ENCODE measurements around the gene PRICKLE2. TPM values are rescaled to one million over a fixed set of nuclear protein-coding genes. Genes with fewer than 3 reads are reported as not detected.

Gene PRICKLE2
- total RNA-seq, 1 donor from 2014 or later, result 56.1 TPM

DNA sequence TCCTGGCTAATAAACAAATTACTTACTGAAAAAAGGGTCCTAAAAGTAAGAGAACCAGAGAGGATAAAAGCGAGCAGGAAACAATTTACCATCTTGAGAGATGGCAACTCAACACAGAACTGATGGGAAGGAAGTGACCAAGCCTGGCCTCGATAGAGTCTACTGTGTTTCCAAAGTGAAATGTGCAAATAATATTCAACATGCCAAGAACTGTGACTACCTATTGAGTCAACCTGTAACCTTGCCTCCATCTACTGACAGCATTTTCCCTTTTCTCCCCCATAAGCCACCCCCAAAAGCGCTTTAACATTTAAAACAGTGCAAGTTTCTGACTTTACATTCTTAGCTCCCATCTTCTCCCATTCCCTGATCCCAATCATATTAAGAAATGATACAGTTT, 126.6 kb downstream of the PRICKLE2 start:
- DNase-seq (ENCODE audit: low read depth), result no peak

DNA sequence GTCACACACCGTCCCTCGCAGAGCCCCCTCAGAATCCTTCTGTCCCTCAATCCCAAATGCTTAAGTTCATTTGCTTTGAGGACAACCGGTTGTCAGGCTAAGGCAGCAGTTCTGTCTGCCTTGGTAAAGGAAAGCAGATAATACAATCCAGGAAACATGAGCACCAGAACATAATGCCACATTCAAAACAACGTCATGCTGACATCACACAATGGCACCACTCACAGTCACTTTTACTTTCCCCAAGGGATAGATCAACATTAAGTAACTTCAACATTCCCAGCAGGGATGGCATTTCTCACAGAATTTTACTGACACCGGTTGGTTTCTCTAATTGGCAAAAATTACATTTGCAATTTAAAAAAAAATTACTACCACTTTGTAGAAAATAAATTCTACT, 127.3 kb downstream of the PRICKLE2 start:
- DNase-seq (ENCODE audit: low read depth), result no peak

DNA sequence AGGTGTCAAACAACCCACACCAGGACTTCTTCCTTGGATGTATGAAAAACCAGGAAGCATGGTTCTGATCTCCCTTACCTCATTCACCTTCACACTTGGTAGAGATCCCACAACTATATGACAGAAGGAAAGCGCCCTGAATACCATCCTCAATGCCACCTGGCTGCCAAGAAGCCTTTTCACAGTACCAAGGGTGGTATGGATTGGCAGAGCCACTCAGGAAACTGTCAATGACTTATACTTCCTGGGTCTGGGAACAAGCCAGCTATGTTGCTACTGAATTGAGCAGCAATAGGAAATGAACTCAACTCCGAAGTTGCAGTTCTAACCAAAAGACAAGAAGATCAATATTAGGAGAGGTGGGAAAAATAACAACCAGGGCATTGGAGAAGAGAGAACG, 129.5 kb downstream of the PRICKLE2 start:
- no peak for DNase-seq (ENCODE audit: low read depth)

DNA sequence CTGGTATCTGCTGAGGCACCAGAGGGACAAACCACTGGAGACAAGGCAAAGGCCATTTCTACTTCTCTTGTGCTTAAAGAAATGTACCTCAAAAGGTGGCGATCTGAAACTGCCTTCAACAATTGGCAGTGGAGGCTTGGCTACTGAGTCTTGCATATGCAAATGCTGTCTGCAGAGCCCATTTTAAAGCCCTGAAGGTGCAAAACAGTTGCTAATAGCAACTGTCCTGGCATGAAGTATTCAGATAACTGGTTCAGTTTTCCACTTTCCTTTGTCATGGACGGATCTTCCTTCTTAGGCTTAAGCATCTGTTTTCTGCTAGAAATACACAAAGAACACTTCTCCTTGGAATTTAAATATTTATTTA, 130.6 kb downstream of the PRICKLE2 start:
- DNase-seq (ENCODE audit: low read depth), result no peak

DNA sequence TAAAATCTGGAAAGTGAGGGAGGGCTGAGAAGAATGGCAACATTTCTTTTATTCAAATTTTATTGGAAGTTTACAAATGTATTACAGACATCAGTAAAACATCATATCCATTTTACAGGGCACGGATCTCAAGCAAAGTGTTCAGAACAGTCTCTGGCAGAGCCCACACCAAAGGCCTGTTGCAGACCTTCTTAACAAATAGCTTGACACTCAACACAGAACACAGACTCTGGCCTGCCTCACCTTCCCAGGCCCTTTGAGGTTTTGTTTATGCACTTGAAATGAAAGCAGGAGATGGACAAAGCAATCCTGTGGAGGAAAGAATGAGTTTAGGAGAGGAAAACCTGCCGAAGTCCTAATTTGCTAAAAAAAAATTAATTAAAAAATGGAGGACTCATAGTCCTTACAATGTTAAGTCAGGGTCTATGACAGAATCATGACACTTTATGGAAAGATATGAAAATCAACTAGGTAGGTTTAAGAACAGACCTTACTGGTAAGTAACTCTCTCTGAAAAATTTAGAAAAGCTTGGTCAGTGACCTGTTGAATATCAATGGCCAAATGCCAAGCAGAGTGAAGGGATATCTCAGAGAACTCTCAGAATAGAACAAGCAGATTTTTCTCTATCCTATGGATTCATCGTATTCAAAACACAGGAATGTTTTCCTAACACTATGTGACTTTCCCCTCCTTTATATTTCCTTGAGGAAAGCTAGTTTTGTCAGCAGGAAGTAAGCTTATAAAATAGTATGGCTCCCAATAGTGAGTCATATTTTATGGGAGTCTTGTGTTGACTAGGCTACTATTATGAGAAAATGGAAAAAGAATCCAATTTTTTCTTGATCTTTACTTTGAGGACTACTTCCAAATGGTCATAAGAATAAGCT, 131.2 kb downstream of the PRICKLE2 start:
- peak; percentile 43 for DNase-seq (ENCODE audit: low read depth)

DNA sequence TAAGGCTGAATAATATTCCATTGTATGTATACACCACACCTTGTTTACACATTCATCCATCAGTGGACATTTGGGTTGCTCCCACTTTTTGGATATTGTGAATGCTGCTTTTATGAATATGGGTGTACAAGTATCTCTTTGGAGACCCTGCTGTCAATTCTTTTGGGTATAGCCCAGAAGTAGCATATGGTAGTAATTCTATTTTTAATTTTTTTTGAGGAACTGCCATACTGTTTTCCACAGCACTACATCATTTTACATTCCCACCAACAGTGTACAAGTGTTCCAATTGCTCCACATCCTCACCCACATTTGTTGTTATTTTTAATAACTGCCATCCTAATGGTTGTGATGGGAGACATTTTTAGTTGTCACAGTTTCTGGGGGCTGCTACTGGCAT, 132.1 kb downstream of the PRICKLE2 start:
- DNase-seq (ENCODE audit: low read depth), result no peak

DNA sequence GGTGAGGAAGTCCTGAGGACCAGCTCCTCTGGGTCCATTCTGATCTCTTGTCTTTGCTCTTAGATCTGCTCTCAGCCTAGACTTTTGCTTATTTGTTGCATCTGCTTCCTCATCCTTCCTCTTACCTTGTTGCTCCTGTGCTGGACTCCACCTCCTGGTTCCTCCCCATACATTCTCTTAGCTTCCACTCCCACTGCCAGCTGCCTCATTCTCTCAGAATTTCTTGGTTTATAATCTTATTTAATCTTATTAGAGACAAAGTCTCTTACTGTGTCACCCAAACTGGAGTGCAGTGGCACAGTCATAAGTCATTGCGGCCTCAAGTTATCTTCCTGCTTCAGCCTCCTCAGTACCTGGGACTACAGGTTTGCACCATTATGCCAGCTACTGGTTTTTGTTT, 133.8 kb downstream of the PRICKLE2 start:
- DNase-seq (ENCODE audit: low read depth), result no peak

DNA sequence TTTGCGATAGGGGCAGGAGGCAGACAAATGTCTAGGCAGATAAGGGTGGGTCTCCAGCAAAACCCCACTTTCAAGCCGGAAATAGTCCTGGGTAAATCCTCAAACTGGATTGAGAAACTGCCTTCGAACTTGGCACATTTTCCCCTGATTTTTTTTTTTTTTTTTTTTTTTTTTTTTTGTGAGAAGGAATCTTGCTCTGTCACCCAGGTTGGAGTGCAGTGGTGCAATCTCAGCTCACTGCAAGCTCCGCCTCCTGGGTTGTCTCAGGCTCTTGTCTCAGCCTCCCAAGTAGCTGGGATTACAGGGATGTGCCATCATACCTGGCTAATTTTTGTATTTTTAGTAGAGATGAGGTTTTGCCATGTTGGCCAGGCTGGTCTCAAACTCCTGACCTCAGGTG, 135.9 kb downstream of the PRICKLE2 start:
- peak; percentile 69 for DNase-seq (ENCODE audit: low read depth)

DNA sequence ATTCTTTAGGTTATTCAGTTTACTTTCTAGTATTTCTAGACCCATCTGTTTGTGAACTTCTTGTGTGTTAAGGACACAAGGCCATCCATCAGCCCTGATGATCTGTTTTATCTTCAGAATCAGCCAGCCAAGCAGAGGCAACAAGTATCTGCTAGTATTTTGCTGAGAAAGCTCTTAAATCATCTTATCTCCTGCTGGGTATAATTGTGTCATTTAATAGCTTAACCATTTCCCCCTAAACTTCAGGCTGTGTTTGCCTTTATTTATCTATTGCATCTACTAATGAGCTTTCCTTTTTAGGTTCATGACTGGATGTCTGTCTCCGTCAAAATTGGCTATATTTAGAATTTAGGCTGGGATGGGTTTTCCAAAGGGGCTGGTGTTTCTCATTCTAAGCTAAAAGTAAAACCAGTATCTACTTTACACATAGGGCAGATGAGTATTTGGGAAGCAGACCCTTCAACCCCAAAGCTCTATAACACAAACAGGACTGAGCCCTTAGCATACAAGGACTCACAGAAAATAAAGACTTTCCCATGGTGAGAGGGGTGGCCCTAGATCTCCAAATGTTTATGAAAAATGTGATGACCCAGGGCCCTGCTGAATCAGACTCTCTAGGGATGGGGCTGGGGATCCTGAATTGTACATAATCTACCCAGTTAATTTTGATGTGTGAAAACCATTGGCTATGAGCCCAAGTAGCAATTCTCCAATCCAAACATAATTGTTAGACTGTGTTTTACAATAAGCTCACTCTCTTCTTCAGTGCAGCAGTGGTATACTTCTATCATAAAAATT, 136.7 kb downstream of the PRICKLE2 start:
- peak; percentile 56 for DNase-seq (ENCODE audit: low read depth)

DNA sequence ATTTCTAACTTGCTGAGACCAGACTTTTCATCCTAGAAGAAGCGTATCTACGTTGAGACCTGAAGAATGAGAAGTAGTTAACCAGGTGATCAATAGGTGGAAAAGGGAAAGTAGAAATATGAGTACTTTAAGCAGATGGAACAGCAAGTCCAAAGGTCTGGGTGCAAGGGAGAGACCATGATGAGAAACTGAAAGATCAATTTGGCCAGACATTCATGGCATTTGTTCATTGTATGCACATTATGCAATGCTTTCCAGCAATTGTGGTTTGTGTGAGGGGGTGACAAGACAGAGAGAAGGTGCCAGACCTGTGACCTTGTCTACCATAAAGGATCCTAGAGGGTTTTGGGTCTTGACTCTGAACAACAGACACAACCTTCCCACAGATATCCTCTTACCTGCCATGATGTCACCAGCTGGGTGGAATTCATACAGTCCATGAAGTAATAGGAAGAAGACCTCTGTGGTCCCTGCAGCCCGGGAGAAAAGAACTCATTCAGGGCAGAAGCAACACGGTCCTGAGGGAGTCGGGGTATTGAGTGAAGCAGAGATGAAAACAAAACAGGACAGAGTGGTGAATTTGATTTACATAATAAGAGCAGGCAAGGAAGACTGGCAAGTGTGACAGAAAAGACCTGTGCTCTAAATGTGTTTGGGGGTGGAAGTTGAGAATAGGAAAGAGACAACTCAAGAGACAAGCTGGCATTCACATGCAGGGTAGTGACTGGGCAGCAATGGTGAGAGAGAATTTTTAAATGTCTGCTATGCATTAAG, 138.6 kb downstream of the PRICKLE2 start:
- DNase-seq (ENCODE audit: low read depth), result no peak

DNA sequence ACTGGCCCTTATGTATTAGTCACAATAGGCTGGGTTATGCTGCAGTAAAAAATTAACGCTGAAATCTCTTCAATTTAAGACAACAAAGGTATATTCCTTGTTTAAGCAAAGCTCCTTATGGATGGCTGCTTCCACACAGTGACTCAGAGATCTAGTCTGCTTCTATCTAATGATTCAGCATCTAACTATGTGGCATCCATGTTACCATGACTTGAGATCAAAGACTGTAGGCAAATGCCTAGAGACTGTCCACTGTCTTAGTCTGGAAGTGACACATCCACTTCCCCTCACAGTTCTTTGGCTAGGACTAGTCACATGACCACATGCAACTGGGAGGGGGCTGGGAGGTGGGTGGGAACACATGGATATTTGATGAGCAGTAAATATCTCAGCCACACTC, 140.6 kb downstream of the PRICKLE2 start:
- DNase-seq (ENCODE audit: low read depth), result peak; percentile 99

DNA sequence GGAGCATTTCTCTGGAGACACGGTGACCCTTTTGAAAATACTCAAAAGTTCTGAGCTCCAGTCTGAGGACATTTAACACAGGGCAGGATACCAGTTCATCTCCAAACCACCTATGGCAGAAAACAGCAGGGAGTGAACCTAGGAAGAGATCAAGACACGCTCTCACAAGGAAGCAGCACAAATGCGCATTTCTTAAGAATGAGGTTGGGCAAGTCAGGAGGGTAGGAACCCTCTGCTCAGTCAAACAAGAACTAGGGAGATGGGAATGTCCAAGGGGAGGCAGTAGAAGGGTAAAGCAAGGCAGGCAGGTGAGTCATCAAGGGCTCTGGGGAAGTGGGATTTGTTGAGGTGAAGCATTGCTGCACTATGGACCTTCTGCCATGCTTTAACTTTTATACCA, 141.7 kb downstream of the PRICKLE2 start:
- DNase-seq (ENCODE audit: low read depth), result peak; percentile 41

DNA sequence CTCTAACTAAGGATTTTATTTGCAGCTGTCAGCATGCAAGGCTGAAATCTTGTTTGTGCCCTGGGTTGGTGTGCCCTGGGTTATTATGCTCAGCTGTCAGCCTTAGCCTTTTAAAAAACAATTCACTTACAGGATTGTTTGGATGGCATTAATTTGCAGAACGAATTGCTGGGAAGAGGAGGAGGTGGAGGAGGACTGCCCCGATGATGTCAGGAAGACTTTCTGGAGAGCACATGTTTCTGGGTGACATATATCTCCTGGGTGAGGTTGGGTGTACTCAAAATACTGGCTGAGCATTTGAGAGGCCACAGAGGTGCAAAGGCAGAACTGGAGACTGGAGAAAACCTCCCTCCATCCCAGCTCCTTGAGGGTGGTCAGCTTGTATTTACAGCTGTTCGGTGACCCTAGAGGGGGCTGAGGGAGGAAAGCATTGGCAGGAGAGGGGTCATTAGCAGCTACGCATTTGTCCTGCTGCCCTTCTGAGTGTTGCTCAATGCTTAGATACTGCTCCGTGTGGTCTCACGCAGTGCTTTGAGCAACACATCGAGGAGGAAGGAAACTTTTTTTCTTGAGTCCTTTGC, 142.2 kb downstream of the PRICKLE2 start:
- no peak for DNase-seq (ENCODE audit: low read depth)

DNA sequence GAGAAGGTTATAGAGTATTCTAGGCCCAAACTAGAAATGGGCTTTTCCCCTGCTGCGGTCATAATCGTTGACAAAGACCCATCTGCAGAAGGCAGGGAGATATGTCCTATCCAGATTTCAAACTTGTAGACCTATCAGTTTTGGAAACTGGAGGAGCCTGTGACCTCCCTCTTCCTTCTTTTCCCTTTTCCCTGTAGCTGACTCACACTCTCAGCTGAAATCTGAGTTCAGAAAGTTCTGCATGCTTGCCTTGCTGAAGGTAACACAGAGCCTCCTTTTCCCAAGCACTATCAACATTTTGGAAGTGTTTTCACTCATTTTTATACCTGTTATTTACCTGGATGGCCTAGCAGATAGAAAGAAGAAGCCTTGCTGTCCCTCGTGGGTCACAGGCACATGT, 142.9 kb downstream of the PRICKLE2 start:
- DNase-seq (ENCODE audit: low read depth), result peak; percentile 62

DNA sequence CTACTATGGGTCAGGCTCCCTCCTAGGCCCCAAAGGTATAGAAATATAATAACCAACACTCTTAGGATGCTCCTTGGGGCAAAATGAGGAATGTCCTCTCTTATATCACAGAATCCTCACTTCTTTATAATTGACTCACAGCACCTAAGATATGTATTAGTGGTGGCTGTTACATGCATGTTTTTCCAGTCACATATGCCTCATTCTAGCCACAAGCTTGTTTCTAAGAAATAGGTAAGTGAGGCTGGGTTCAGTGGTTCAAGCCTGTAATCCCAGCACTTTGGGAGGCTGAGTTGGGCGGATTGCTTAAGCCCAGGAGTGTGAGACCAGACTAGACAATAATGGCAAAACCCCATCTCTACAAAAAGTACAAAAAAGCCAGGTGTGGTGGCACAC, 144.0 kb downstream of the PRICKLE2 start:
- DNase-seq (ENCODE audit: low read depth), result no peak

DNA sequence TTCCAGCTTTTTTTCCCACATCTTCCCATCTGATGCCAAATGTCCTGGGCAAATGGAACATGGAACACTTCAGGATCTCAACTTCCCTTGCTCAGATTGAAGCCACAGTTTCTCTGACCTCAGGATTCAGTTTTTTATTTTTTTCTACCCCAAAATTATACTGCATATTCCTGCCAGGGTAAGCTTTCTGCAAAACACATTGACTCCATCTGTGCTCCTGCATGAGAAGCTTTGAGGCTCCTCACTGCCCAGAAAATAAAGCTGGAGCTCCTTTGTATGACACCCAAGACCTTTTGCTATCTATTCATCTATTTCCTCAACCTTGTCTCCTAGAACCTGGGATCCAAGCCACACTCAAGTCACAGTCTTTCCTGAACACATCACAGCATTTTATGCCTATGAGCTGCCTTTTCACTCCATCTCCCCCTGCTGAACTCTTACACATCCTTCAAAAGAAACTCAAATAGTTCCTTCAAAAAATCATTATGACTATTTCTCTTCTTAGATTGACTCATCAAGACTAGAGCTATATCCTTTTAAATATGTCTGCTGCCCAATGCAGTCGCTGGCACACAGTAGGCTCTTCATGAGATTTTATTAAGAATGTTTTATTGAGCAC, 144.5 kb downstream of the PRICKLE2 start:
- no peak for DNase-seq (ENCODE audit: low read depth)

DNA sequence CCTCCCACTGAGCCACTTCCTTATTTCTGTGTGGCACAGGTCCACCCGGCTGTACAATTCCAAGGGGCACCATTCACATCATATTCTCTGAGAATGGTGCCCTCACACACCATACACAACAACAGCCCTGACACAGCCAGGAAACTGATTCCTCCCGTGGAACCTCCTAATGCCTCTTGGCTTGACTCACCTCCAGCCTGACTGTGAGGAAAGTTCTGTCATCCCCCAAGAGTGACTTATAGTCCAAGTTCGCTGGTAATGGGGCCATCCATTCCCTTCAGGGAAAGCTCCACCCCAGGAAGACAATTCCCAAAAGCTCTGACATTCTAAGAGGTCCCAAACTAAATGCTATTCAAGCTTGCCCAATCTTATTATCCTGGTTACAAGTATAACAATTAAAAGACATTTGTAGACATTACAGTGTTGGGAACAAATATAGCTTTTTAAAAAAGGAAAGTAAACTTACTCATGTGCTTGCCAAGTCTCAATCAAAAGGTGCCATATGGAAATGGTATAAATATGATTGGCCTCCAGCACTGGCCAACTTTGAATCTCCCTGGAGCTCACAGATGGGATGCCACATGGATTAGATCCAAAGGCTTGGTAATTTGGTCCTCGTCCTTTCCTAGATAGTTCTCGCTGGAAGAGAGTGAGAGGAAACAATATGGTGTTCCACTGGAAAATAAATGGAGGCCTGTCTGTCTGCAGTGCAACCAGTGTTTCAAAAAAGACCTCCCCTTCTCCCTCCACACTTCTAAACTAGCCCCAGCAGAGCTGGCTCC, 145.7 kb downstream of the PRICKLE2 start:
- DNase-seq (ENCODE audit: low read depth), result no peak

DNA sequence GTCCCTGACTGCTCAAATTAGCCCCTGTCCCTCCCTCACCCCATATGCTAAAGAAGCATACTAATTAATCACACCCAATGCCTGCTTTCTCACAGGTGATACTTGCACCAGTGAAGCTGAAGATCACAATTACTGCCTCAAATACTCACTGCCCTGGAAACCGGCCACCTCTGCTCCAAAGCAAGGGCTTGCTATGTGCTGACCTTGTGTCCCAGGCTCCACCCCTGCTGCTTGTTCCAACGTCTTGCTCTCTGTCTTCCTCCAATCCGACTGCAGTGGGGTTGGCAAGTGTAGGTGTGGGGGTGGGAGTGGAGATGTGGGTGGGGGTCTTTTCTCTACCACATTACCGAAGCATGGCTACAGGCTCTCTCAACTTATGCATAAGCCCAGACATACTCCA, 146.3 kb downstream of the PRICKLE2 start:
- DNase-seq (ENCODE audit: low read depth), result no peak

DNA sequence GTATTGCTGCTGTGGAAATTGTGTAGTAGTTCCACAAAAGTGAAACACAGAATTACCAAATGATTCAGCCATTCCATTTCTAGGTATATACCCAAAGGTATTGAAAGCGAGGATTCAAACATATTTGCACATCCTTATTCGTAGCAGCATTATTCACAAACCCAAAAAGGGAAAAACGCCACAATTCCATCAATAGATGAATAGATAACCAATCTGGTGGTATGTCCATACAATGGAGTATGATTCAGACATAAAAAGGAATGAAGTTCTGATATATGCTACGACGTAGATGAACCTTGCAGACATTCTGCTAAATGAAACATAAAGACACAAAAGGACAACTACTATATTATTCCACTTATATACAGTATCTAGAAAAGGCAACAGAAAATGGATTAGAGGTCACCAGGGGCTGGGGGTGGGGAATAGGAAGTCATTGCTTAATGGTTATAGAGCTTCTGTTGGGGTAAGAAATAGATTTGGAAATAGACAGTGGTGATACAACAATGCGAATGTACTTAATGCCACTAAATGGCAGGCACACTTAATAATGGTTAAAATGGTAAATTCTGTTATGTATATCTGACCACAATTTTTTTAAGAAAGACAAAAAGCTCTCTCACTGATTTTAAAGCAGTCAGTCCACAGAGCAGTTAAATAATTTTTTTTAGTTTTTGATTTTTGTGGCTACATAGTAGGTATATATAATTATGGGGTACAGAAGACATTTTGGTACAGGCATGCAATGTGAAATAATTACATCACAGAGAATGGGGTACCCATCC, 150.2 kb downstream of the PRICKLE2 start:
- no peak for DNase-seq (ENCODE audit: low read depth)

DNA sequence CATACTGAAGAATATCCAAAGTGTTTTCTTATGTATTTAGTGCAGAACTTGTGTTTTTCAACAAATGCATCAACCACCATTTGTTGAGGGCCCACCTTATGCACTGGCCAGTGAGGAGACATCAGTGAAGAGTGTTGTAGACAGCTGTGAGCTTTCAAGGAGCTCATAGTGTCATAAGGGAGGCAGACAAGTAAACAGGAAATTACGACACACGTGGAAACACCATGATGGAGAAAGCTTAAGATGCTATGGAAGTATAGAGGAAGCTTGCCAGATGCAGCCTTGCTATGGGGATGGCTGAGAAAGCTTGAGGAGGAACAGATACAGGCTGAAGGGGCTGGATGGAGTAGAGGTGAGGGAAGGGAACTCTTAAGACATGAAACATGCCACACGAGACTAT, 151.2 kb downstream of the PRICKLE2 start:
- DNase-seq (ENCODE audit: low read depth), result no peak

Measured in renal cortical epithelial cell (primary cell).